Measurements from ENCODE around the gene KIF1B.

Gene KIF1B

GRCh38 chr1:10389271-10389973 is 179.1 kb downstream of the KIF1B start:
- Histone ChIP-seq H3K4me2 (no peak overlapping the region), H3K4me3 (no peak overlapping the region), H3K9ac (no peak overlapping the region), H3K4me1 (peaks cover 27% of the 10 kb centered on the region), H3K9me3 (peaks cover 13% of the 10 kb centered on the region), H3K27ac (no peak overlapping the region), H4K20me1 (no peaks in the 10 kb centered on the region), H3K27me3 (no peaks in the 10 kb centered on the region), H3K36me3 (no peaks in the 10 kb centered on the region)
- TF ChIP-seq Cebpa-rat (IDR thresholded peaks at IDR 0.05), result no peak

GRCh38 chr1:10396870-10397269 is 186.5 kb downstream of the KIF1B start:
- Histone ChIP-seq H3K4me3 (no peak overlapping the region), H3K27ac (no peak overlapping the region), H3K27me3 (no peaks in the 10 kb centered on the region), H3K36me3 (peaks cover 15% of the 10 kb centered on the region; the same call in 1 of the 2 replicates), H3K4me2 (no peak overlapping the region), H3K4me1 (peaks cover 26% of the 10 kb centered on the region), H3K9ac (no peak overlapping the region), H3K9me3 (peaks cover 24% of the 10 kb centered on the region), H4K20me1 (peaks cover 25% of the 10 kb centered on the region)
- no peak for TF ChIP-seq Cebpa-rat (IDR thresholded peaks at IDR 0.05)

GRCh38 chr1:10398278-10398733 is 187.9 kb downstream of the KIF1B start:
- TF ChIP-seq Cebpa-rat (IDR thresholded peaks at IDR 0.05), result no peak
- H3K9me3 ChIP-seq, result peaks cover 22% of the 10 kb centered on the region
- H4K20me1 ChIP-seq, result peaks cover 30% of the 10 kb centered on the region
- H3K4me2 ChIP-seq, result peak overlapping the region; percentile 94
- peak overlapping the region; percentile 38; the same call in 1 of the 2 replicates for H3K27ac ChIP-seq
- H3K36me3 ChIP-seq, result peaks cover 29% of the 10 kb centered on the region
- no peaks in the 10 kb centered on the region for H3K27me3 ChIP-seq
- peak overlapping the region; percentile 90 for H3K4me3 ChIP-seq
- peaks cover 26% of the 10 kb centered on the region for H3K4me1 ChIP-seq
- H3K9ac ChIP-seq, result peak overlapping the region; percentile 72

- TF ChIP-seq Cebpa-rat (IDR thresholded peaks at IDR 0.05), result no peak
- peak within 1 kb of the TSS; percentile 98 for H3K4me2 ChIP-seq
- H3K4me3 ChIP-seq, result peak within 1 kb of the TSS; percentile 90
- H3K27ac ChIP-seq, result peak within 1 kb of the TSS; percentile 88
- H3K27me3 ChIP-seq, result no peaks in the 10 kb centered on the region
- H4K20me1 ChIP-seq, result peaks cover 30% of the 10 kb centered on the region
- H3K9me3 ChIP-seq, result peaks cover 16% of the 10 kb centered on the region
- H3K4me1 ChIP-seq, result peaks cover 26% of the 10 kb centered on the region
- peaks cover 35% of the 10 kb centered on the region for H3K36me3 ChIP-seq
- H3K9ac ChIP-seq, result peak within 1 kb of the TSS; percentile 91
Observed at GRCh38 chr1:10398734-10399443, 188.5 kb downstream of the KIF1B start, which contains the start of gene PGD. Gene PGD (plus strand): TSS chr1:10399064. CDS start chr1:10399118, 54 bp downstream.

- peaks cover 10% of the 10 kb centered on the region for H3K9me3 ChIP-seq
- H3K9ac ChIP-seq, result peak overlapping the region; percentile 91
- H3K4me2 ChIP-seq, result peak overlapping the region; percentile 98
- TF ChIP-seq Cebpa-rat (IDR thresholded peaks at IDR 0.05), result no peak
- peak overlapping the region; percentile 88 for H3K27ac ChIP-seq
- H3K4me3 ChIP-seq, result peak overlapping the region; percentile 90
- H3K36me3 ChIP-seq, result peaks cover 41% of the 10 kb centered on the region
- peaks cover 32% of the 10 kb centered on the region for H4K20me1 ChIP-seq
- H3K27me3 ChIP-seq, result no peaks in the 10 kb centered on the region
- H3K4me1 ChIP-seq, result peaks cover 26% of the 10 kb centered on the region
Observed at GRCh38 chr1:10399444-10399941, 189.1 kb downstream of the KIF1B start.

GRCh38 chr1:10400013-10400412 is 189.6 kb downstream of the KIF1B start:
- peaks cover 26% of the 10 kb centered on the region for H3K4me1 ChIP-seq
- H3K27ac ChIP-seq, result peak overlapping the region; percentile 88; the same call in 1 of the 2 replicates
- H3K4me2 ChIP-seq, result peak overlapping the region; percentile 98
- H3K9ac ChIP-seq, result peak overlapping the region; percentile 91
- H3K9me3 ChIP-seq, result peaks cover 5% of the 10 kb centered on the region
- peaks cover 46% of the 10 kb centered on the region for H3K36me3 ChIP-seq
- H4K20me1 ChIP-seq, result peaks cover 35% of the 10 kb centered on the region
- no peaks in the 10 kb centered on the region for H3K27me3 ChIP-seq
- no peak for TF ChIP-seq Cebpa-rat (IDR thresholded peaks at IDR 0.05)
- peak overlapping the region; percentile 90 for H3K4me3 ChIP-seq

GRCh38 chr1:10401281-10401680 is 190.9 kb downstream of the KIF1B start:
- H3K4me2 ChIP-seq, result peak overlapping the region; percentile 98; the same call in 1 of the 2 replicates
- no peak overlapping the region for H3K4me3 ChIP-seq
- H3K27me3 ChIP-seq, result no peaks in the 10 kb centered on the region
- H3K27ac ChIP-seq, result no peak overlapping the region
- peaks cover 59% of the 10 kb centered on the region for H3K36me3 ChIP-seq
- peaks cover 26% of the 10 kb centered on the region for H3K4me1 ChIP-seq
- no peak for TF ChIP-seq Cebpa-rat (IDR thresholded peaks at IDR 0.05)
- H4K20me1 ChIP-seq, result peaks cover 35% of the 10 kb centered on the region
- no peaks in the 10 kb centered on the region for H3K9me3 ChIP-seq
- no peak overlapping the region; the same call in 1 of the 2 replicates for H3K9ac ChIP-seq

DNA sequence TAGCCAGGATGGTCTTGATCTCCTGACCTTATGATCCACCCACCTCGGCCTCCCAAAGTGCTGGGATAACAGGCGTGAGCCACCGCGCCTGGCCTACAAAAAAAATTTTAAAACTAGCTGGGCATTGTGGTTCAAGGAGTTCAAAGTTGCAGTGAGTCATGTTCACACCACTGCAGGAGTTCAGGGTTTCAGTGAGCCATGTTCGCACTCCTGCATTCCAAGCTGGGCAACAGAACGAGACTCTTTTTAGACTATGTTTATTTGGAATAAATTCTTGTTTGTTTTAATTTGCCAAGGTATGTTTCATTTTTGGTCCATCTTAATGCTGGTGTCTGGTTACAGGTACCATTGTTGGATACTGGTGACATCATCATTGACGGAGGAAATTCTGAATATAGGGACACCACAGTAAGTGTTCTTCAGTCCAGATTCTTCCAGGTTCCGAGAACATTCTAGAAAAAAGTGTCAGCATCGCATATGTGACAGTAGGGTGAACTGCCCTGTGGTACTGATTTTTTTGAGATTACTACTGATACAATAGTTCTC is 192.4 kb downstream of the KIF1B start:
- Histone ChIP-seq H3K4me2 (no peak overlapping the region), H3K36me3 (peaks cover 74% of the 10 kb centered on the region), H4K20me1 (peaks cover 45% of the 10 kb centered on the region), H3K4me3 (no peak overlapping the region), H3K9me3 (no peaks in the 10 kb centered on the region), H3K4me1 (peaks cover 23% of the 10 kb centered on the region), H3K9ac (no peak overlapping the region), H3K27me3 (no peaks in the 10 kb centered on the region), H3K27ac (no peak overlapping the region)
- TF ChIP-seq Cebpa-rat (IDR thresholded peaks at IDR 0.05), result no peak

GRCh38 chr1:10407201-10407600 is 196.8 kb downstream of the KIF1B start:
- Histone ChIP-seq H3K4me3 (no peak overlapping the region), H3K4me1 (no peaks in the 10 kb centered on the region), H3K9ac (no peak overlapping the region)

More at GRCh38 chr1:10407201-10407600, 196.8 kb downstream of the KIF1B start:
- Histone ChIP-seq H3K36me3 (peaks cover 100% of the 10 kb centered on the region), H3K4me2 (no peak overlapping the region), H4K20me1 (peaks cover 26% of the 10 kb centered on the region; the same call in 1 of the 2 replicates), H3K27me3 (no peaks in the 10 kb centered on the region), H3K9me3 (no peaks in the 10 kb centered on the region), H3K27ac (no peak overlapping the region)
- no peak for TF ChIP-seq Cebpa-rat (IDR thresholded peaks at IDR 0.05)

Data from BLaER1 (cell line).